Ishikawa (cell line): ENCODE measurements around the gene TMEM234.

ENCODE experiments used
- CEBPB ChIP-seq: IDR thresholded peaks from 2 replicates; pipeline ENCODE4 v1.6.1; 2012
- CREB1 ChIP-seq: IDR thresholded peaks from 2 replicates; pipeline ENCODE4 v1.6.1; 2012; ENCODE audit warnings: low read depth
- EGR1 ChIP-seq: IDR thresholded peaks from 2 replicates; pipeline ENCODE4 v1.6.1; 2012
- EP300 ChIP-seq: IDR thresholded peaks from 2 replicates; pipeline ENCODE4 v1.6.1; 2012; ENCODE audit warnings: borderline replicate concordance
- FOXM1 ChIP-seq: IDR thresholded peaks from 2 replicates; pipeline ENCODE4 v1.6.1; 2012; ENCODE audit warnings: low read depth, borderline replicate concordance
- MAX ChIP-seq: IDR thresholded peaks from 2 replicates; pipeline ENCODE4 v1.6.1; 2012
- NFIC ChIP-seq: IDR thresholded peaks from 2 replicates; pipeline ENCODE4 v1.6.1; 2012
- RAD21 ChIP-seq: IDR thresholded peaks from 2 replicates; pipeline ENCODE4 v1.6.1; 2012; ENCODE audit warnings: low read depth
- REST ChIP-seq: IDR thresholded peaks from 2 replicates; pipeline ENCODE4 v1.6.1; 2012; ENCODE audit warnings: low read depth, mild to moderate bottlenecking
- TAF1 ChIP-seq: IDR thresholded peaks from 2 replicates; pipeline ENCODE4 v1.6.1; 2012; ENCODE audit warnings: low read depth, mild to moderate bottlenecking
- TCF12 ChIP-seq: IDR thresholded peaks from 2 replicates; pipeline ENCODE4 v1.6.1; 2012; ENCODE audit warnings: low read depth
- TEAD4 ChIP-seq: IDR thresholded peaks from 2 replicates; pipeline ENCODE4 v1.6.1; 2012
- USF1 ChIP-seq: IDR thresholded peaks from 2 replicates; pipeline ENCODE4 v1.6.1; 2012
- YY1 ChIP-seq: IDR thresholded peaks from 2 replicates; pipeline ENCODE4 v1.6.1; 2012; ENCODE audit warnings: low read depth
- ZBTB7A ChIP-seq: IDR thresholded peaks from 2 replicates; pipeline ENCODE4 v1.6.1; 2012; ENCODE audit warnings: low read depth

The TMEM234 gene

GRCh38 chr1:32182060-32182459 lies 40.1 kb downstream of the TMEM234 start:
- TF ChIP-seq RAD21: no peak
- no peak for TF ChIP-seq REST
- TF ChIP-seq NFIC: no peak
- no peak for TF ChIP-seq TCF12
- no peak for TF ChIP-seq EP300
- TF ChIP-seq TAF1: no peak
- TF ChIP-seq FOXM1: no peak
- TF ChIP-seq ZBTB7A: no peak
- TF ChIP-seq YY1: no peak
- no peak for TF ChIP-seq MAX
- no peak for TF ChIP-seq CEBPB
- no peak for TF ChIP-seq USF1
- TF ChIP-seq TEAD4: no peak
- TF ChIP-seq CREB1: no peak

- TF ChIP-seq RAD21: no peak
- no peak for TF ChIP-seq CEBPB
- TF ChIP-seq YY1: no peak
- TF ChIP-seq TEAD4: no peak
- no peak for TF ChIP-seq CREB1
- TF ChIP-seq MAX: no peak
- TF ChIP-seq ZBTB7A: no peak
- TF ChIP-seq FOXM1: no peak
- no peak for TF ChIP-seq USF1
- no peak for TF ChIP-seq NFIC
Measured at GRCh38 chr1:32181563-32181962, 40.6 kb downstream of the TMEM234 start.

- no peak for TF ChIP-seq REST
- TF ChIP-seq USF1: no peak
- TF ChIP-seq FOXM1: no peak
- no peak for TF ChIP-seq YY1
- TF ChIP-seq TEAD4: no peak
- TF ChIP-seq EGR1: no peak
- no peak for TF ChIP-seq TAF1
- TF ChIP-seq ZBTB7A: no peak
- no peak for TF ChIP-seq RAD21
- no peak for TF ChIP-seq CREB1
- TF ChIP-seq NFIC: no peak
- no peak for TF ChIP-seq EP300
Measured at GRCh38 chr1:32181065-32181464, 41.1 kb downstream of the TMEM234 start.

- TF ChIP-seq EGR1 (no peak), TEAD4 (no peak), CREB1 (no peak), MAX (no peak), ZBTB7A (no peak), EP300 (no peak), TCF12 (no peak), CEBPB (no peak), YY1 (no peak), REST (no peak), NFIC (no peak), USF1 (no peak)
Measured at GRCh38 chr1:32180186-32181060, 41.7 kb downstream of the TMEM234 start.
